HG02852 (cell line): ENCODE results near the gene BCL2L11.
"Not testable (repeated sequence)": the region's sequence is repeated elsewhere in the genome, so short reads cannot be mapped to it uniquely, and the experiment has no call there.

ENCODE experiments used
- ATAC-seq: cut with Tn5 transposase; IDR thresholded peaks from one replicate; pipeline ENCODE4 v1.9.1; 2021; ENCODE audit warnings: mild to moderate bottlenecking, moderate library complexity; ENCODE audit not compliant: unreplicated experiment

Gene BCL2L11, protein sequence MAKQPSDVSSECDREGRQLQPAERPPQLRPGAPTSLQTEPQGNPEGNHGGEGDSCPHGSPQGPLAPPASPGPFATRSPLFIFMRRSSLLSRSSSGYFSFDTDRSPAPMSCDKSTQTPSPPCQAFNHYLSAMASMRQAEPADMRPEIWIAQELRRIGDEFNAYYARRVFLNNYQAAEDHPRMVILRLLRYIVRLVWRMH

DNA sequence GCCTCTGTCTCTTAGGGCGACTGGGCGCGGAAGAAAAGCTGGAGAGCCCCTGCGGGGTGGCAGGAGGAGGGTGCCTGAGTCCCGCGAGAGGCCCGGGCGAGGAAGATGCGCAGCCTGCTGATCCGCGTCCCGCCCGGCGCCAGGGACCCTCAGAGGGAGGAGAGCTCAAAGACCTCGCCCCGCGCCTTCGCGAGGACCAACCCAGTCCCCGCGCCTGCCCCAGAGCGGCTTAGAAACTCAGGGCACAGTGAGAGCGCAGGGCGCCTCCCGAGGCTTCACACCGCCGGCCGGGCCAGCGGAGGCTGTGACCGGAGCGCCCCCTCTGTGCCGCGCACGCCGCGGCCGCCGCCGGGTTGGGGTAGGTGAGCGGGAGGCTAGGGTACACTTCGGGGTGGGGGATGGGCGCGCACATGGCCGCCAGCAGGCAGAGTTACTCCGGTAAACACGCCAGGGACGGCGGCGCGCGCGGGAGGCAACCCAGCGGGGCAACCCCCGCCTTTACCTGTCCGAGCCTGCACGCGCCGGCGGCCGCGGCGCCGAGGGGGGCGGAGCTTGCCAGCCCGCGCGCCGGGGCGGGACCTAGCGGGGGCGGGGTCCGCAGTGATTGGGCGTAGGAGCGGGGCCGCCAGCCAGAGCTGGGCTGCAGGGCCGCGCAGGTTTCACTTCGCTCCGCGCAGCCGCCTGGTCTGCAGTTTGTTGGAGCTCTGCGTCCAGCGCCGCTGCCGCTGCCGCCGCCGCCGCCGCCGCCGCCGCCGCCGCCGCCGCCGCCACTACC is at the start of gene BCL2L11:
TSS of gene BCL2L11 (plus strand) at position 662 of the 775 bp plus-strand sequence. CDS start 2,832 bp downstream, outside the sequence.
- ATAC-seq: peak; percentile 57

DNA sequence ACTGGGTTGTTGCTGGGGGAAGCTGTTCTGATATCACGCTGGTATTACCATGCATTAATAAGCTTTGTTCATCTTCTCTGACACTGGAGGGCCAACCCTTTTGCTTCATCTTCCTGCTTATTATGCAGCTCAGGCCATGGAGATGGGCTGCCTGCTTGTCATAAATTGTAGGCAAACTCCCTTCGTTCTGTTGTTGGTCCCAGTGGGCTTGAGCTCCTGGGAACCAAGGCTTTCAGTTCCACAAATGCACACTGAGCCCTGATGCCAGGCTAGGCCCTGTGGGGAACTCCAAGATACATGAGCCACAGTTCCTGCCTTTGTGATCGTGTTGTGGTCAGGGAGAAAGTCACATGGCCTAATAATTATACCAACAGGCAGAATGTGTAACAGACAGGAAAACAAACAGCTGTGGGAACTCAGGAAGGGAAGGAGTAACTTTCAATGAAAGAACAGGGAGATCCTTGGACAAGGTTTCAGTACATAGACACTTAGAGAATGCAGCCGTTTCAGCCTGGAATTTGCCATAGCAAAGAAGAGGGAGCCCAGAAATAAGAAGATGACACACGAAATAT is 49.0 kb upstream of the BCL2L11 start:
- no peak for ATAC-seq

DNA sequence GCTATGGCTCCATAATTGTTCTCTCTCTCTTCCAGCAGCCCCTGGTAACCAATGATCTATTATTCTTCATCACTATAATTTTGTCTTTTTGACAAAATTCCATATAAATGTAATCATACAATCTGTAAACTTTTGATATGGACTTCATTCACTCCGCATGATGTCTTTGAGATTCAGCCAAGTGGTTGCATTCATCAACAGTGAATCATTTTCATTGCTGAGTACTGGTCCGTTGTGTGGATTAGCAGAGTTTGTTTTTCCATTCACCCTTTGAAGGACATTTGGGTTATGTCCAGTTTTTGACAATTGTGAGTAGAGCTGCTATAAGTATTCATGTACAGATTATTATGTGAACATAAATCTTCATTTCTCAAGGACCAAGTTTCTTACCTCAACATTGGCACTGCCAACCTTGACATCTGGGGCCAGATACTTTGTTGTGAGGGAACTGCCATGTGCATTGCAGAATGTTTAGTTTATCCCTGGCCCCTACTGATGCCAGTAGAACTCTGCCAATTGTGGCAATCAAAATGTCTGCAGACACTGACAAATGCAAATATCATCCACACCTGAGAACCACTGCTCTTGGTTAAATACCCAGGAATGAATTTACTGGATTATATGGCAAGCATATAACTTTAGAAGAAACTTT is 48.4 kb upstream of the BCL2L11 start:
- no peak for ATAC-seq

DNA sequence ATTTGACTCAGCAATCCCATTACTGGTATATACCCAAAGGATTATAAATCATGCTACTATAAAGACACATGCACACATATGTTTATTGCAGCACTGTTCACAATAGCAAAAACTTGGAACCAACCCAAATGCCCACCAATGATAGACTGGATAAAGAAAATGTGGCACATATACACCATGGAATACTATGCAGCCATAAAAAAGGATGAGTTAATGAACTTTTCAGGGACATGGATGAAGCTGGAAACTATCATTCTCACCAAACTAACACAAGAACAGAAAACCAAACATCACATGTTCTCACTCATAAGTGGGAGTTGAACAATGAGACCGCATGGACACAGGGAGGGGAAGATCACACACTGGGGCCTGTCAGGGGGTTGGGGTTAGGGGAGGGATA is 38.1 kb upstream of the BCL2L11 start:
- ATAC-seq: not testable (repeated sequence)

DNA sequence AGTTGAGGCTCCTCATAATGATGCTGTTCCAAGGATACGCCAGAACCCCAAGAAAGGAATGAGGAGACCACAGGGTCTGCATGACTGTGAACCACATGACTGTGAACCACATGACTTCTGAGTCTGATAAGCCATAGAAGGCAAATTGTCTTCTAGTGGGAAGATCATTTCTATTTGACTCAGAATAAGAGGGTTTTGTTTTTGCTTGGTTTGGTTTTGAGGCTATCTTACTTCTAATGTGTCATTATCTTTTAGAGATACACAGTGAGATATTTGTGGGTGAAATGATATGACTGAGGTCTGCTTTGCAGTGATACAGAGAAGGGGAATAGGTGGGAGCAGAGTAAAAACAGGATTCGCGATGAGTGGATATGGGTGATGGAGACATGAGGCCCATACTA is 28.9 kb upstream of the BCL2L11 start:
- peak; percentile 47 for ATAC-seq

DNA sequence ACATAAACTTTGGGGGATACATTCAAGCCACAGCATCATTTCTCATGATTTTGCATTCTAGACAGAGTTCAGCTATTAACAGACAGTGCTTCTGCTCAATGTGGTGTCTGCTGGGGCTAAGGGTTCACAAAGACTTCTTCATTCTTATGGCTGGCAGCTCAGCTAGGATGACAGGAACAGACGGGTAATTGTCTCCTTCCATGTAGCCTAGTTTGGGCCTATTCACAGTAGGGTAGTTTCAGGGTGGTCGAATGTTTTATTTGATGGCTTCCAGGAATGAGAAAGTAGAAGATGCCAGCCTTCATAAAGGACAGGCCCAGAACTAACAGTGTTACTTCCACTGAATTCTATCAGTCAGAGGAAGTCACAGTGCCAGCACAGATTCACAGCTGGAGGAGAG is 26.0 kb upstream of the BCL2L11 start:
- no peak for ATAC-seq

DNA sequence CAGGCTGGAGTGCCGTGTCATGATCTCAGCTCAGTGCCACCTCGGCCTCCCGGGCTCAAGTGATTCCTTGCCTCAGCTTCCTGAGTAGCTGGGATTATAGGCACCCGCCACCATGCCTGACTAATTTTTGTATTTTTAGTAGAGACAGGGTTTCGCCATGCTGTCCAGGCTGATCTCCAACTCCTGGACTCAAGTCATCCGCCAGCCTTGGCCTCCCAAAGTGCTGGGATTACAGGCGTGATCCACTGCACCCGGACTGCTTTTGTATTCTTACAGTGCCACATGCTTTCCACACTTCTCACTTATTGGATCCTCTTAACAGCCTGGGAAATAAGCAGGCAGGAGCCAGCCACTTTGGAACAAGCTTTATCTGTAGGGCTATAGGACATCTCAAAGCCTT is 25.3 kb upstream of the BCL2L11 start:
- ATAC-seq: no peak

DNA sequence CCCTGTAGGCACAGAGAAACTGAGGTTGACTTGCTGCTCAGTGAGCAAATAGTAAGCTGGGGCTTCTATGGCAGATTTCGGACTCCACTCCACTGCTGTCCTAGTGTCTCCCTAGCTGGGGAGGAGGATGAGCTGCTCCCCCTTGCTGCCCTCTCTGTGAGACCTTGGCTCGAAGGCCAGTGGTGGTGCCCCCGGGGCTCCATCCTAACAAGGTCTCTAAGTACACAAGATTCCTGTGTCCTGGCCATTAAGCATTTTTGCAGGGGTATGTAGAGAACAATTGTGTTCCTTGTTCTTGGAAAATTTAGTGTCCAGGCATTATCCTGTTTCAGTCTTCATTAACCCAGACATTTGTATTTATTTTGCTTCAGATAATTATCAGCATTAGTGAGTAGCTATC is 21.3 kb upstream of the BCL2L11 start:
- no peak for ATAC-seq

DNA sequence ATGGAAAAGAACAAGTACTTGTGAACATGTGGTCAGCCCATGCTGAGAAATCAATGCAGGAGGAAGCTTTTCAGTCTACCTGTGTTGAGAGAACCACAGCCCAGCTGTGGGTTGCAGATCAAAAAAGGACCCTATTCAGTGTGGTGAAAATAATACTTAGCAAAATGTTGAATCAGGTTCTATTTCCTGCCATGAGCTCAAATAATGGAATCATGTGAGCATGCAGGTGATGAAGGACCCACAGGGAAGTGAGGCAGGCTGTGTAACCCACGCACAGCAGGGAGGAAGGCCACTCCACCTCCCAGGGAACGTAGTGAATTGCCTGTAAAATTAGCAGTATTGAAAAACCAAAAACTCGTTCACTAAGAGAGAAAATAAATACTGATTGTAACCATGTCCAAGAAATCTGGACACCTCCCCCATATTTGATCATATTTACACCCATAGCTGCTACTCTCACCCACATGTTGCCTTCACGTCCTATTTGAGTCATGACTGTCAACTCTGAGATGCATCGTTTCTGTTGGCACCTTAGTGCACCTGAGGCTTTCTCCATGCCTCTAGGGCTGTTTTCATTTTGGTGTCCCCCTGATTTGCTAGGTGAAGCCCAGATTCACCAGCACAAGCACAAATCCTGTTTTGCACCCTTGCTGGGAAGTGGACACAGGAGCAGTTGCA is 20.5 kb upstream of the BCL2L11 start:
- ATAC-seq: no peak

DNA sequence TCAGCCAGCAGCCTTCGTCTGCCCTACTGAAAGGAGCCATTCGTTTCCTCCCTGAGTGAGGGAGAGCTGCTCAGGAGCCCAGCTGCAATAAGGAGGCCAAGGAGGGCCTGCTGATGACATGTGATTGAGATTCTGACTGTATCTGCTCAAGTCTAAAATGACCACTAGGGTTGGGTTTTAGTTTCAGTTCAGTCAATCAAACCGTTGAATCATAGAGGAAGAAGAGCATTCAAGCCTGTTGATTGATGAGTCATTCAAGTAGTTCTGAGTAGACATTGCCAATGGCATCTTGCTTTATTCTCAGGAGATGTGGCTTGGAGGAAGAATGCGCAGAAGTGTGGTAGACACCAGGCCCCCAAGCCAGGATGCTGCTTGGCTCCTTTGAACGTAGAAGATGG is 19.9 kb upstream of the BCL2L11 start:
- ATAC-seq: peak; percentile 71

DNA sequence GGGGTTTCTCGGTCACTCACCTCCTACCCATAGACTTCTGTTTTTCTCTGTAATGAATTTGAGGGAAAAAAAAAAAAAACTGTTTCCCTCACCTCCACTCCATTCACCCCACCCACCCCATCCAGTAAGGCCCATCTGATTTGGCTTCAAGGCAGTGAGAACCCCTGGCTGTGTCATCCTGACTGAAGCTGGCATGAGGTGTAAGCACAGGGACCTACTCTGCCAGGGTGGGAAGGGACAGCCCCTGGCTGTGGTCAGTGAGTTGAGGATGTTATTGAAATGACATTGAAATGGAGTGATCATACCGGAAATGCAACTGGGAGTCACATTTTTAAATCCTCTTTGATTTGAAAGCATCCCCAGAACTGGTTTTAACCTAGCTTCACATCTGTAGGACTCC is 19.1 kb upstream of the BCL2L11 start:
- ATAC-seq: no peak

DNA sequence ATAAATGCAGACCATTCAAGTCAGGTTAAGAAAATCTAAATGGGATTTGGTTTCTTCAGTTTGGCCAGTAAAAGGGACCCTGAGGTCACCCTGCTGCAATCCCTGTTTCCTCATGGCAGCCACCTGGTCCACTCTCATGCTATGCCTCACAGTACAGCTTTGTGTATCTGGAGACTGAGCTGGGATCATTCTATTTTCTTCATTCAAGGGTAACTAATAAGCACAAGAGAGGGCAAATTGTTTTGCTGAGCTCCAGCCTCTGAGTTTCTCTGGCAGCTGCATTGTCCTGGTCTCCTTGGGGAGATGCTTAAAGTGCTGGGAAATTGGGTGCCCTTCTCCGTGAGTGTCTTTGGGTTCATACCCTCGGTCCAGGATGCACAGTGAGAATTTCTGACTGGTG is 18.5 kb upstream of the BCL2L11 start:
- ATAC-seq: no peak

DNA sequence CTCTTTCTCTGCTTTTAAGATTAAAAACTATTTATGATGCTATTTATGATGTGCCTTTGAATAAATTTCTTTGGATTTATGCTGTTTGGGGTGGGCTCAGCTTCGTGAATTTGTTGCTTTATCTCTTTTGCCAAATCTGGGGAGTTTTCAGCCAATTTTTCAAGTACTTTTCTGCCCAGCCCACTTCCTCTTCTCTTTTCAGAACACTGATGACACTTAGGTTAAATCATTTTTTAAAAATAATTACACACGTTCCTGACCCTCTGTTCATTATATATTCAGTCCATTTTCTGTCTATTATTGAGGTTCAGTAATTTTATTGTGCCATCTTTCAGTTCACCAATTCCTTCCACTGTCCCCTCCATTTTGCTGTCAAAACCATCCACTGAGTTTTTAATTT is 14.8 kb upstream of the BCL2L11 start:
- no peak for ATAC-seq

DNA sequence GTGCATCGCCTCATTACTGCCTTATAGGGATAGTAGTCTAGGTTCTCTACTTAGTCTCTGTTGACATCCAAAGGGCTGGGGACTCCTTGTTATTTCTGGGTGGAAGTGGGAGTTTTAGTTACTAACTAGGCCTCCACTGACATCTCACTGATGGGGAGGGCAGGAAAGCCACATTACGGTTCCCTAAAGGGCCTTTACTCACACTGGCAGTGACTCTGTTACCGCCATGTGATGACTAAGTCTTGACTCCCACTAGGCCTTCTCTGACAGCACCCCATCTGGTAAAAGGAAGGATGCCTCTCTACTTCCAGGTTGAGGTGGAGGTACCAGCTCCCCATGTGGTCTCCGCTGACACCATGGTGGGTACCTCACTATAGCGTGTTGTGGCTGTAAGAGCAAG is 14.0 kb upstream of the BCL2L11 start:
- no peak for ATAC-seq

DNA sequence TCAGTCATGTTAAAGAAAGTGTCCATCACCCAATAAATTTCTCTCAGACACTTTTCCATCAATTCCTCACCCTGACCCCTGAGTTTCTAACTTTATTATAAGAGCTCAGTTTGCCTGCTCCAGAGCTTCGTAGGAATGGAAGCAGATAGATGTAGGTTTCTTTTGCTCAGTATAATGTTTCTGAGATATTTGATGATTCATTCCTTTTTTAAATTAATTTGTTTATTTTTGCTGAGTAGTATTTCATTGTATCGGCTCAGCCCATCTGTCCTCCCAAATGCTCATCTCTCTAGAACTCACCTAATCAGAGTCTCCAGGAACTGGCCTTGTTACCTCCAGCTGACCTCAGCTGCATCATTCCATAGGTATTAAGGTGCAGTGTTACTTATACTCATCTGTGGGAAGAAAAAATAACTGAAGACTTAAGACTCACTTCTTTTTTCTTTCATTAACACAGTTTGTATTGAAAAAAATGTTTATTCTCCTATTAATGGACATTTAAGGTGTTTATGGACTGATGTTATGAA is 11.9 kb upstream of the BCL2L11 start:
- no peak for ATAC-seq

DNA sequence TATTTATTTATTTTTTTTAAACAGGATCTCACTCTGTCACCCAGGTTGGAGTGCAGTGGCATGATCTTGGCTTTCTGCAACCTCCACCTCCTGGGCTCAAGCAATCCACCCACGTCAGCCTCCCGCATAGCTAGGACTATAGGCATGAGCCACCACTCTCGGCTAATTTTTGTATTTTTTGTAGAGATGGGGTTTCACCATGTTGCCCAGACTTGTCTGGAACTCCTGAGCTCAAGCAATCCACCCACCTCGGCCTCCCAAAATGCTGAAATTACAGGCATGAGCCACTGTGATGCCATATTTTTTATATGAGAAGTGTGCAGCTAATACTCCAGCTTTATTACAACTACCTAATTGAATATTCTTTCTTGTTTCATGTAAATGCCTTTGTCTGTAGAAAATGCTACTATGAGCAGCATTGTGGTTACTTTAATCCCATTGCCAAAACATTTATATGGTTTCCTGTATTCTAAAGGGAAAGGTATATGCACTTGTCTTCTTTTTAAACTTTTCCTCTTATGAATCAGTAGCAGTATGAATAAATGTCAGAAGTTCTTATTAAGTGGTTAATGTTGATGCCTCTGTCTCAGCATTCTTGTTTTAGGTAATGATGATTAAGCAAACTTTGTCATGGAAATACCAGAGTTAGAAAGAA is 9.5 kb upstream of the BCL2L11 start:
- ATAC-seq: no peak

DNA sequence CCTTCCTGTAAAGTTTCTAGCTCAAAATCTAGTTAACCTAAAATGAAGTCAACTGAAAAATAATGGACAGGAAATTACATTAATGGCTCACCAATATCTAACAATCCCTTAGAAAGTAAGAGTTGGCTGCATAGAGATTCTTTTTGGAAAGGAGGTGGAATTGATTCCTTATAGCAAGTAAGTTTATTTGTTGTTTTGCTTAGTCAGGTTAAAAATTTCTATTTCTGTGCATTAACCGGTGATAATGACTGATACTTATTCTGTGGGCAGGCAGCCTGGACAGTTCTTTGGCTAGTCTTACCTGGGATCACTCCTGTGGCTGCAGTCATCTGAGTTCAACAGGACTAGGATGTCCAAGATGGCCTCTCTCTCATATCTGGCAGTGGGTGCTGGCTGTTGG is 6.9 kb upstream of the BCL2L11 start:
- no peak for ATAC-seq

DNA sequence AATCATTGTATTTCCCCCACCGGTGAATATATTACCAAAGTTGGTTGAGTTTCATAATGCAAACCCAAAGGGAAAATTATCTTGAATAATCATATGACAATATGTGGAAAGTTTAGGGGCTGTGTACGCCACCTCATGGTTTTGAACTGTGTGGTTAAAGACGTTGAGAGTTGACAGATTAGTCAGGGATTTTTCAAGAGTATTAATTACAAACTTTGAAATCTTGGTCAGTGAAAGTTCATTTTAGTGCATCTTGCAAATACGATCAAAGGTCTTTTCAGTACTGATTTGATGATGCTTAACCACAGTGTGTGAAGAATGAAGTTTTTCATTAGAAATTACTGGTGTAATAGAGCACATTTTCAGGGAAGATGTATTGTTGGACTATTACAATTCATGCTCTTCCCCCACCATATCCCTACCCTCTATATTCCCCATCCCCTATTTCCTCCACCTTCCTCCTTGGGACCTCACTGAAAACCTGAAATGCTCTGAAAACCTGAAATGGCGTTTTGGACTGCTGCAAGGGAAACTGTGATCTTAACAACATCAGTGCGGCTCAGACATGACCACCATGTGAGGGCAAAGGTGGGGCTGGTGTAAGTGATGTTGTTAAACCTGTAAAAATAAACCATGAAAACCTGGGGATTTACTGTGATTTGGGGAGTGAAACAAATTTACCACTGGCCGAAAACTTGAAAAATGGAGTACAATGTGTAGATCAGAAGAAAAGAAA is 4.5 kb upstream of the BCL2L11 start:
- peak; percentile 29 for ATAC-seq

DNA sequence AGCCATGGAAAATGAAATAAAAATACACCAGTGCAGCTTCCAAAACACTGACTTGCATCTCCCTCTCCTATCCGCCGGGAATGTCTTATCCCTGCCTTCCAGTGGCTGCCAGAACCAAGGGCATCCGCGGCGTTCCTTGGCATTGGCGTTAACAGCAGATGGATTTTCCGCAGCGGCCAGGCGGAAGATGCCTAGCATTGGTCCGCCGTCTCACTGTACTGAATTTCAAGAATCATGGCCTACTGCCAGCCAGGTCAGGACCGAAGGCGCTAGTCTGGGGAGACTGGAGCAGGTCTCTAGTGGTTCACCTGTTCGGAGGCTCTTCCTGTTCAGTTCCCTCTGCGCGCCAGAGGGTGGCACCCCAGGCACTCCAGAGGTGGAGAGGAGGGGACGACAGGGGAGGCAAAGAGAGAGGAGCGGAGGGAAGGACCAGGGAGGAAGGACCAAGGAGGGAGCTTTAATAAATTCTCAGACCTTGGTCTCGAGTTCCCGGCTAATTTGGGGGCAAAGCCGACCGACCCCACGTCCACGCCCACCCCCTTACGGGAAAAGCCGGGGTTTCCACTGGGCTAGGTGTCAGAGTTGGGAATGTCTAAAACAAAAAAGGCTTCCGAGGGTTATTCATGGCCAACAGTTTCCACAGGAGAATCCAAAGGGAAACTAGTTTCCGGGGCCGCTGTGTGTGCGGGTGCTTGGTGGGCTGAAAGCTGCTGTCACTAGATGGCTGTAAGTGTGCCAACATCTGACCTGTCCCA is 3.7 kb upstream of the BCL2L11 start:
- no peak for ATAC-seq
